GM12878 (cell line): ENCODE results near the gene PCBP4. TPM values are rescaled to one million over a fixed set of nuclear protein-coding genes. Genes with fewer than 3 reads are reported as not detected.

ENCODE experiments used
- ATAC-seq: fragments of 200-7000 bp; cut with Tn5 transposase; 3 replicates; pipeline ENCODE4 v1.9.1; 2020; ENCODE audit warnings: mild to moderate bottlenecking, moderate library complexity
- BruUV-seq: library from RNA; stranded (reverse); fragments of 400-500 nt; replicated peaks from 2 replicates; lab custom pipeline; 2021; lab: Mats Ljungman, UMichigan
- CTCF ChIA-PET: fragments of 300-600 bp; sonication (Branson Sonifier 250); formaldehyde crosslinking; extraction: SDS; loops from one replicate; lab custom pipeline; 2021; ENCODE audit warnings: inconsistent platforms; lab: Yijun Ruan, JAX
- POLR2A ChIA-PET: fragments of 350-600 bp; formaldehyde crosslinking; extraction: SDS; loops from one replicate; lab custom pipeline; 2021; ENCODE audit warnings: inconsistent platforms; lab: Charles Lee
- RAD21 ChIA-PET: fragments of 300-600 bp; sonication (Branson Sonifier 250); formaldehyde crosslinking; loops from one replicate; lab custom pipeline; 2023; ENCODE audit warnings: antibody characterized with exemption; ENCODE audit not compliant: unreplicated experiment; lab: Charles Lee
- SMC1A ChIA-PET: fragments of 300-600 bp; sonication (Branson Sonifier 250); formaldehyde crosslinking; loops from one replicate; lab custom pipeline; 2023; ENCODE audit not compliant: unreplicated experiment, uncharacterized antibody; lab: Charles Lee
- DNase-seq: peaks from one replicate; pipeline ENCODE4 v3.0.0-alpha.2; 2011; ENCODE audit warnings: low read depth, low spot score
- FAIRE-seq: peaks from 3 replicates; lab custom pipeline; 2011; peaks lifted over from hg19 to GRCh38; lab: Jason Lieb, UNC
- H2AFZ ChIP-seq: 2 replicates; pipeline ENCODE4 v1.6.0; 2011; ENCODE audit warnings: low read depth, low read length, control low read depth; ENCODE audit not compliant: control insufficient read depth
- H3K27ac ChIP-seq: 2 replicates; pipeline ENCODE4 v1.5.1; 2011; ENCODE audit warnings: control low read depth; ENCODE audit not compliant: control insufficient read depth, insufficient read depth
- H3K27me3 ChIP-seq, 2 experiments: replicated peaks in 1 of 2; 2 replicates each; pipeline versions ENCODE4 v1.6.0 to v1.6.1; 2011; ENCODE audit warnings: low read length in 1 of 2; ENCODE audit not compliant: control insufficient read depth in 2 of 2, insufficient read depth in 2 of 2
- H3K36me3 ChIP-seq, 2 experiments: 2 replicates each; pipeline ENCODE4 v1.5.1; 2011; ENCODE audit warnings: low read length in 1 of 2; ENCODE audit not compliant: control insufficient read depth in 2 of 2, insufficient read depth in 2 of 2
- H3K4me1 ChIP-seq: 2 replicates; pipeline ENCODE4 v1.6.1; 2011; ENCODE audit warnings: mild to moderate bottlenecking, low read length, moderate library complexity, mixed read lengths; ENCODE audit not compliant: control insufficient read depth, insufficient read depth
- H3K4me2 ChIP-seq: 2 replicates; pipeline ENCODE4 v1.6.0; 2011; ENCODE audit warnings: control low read depth; ENCODE audit not compliant: control insufficient read depth, insufficient read depth
- H3K4me3 ChIP-seq: fragments of 200-600 bp; sonication (generic); 2 replicates; pipeline ENCODE4 v1.5.1; 2016
- H3K79me2 ChIP-seq: 2 replicates; pipeline ENCODE4 v1.6.0; 2011; ENCODE audit warnings: low read length; ENCODE audit not compliant: control insufficient read depth, insufficient read depth
- H3K9ac ChIP-seq: 2 replicates; pipeline ENCODE4 v1.8.0; 2011; ENCODE audit warnings: low read length, control low read depth, mixed read lengths; ENCODE audit not compliant: control insufficient read depth, insufficient read depth
- H3K9me3 ChIP-seq: replicated peaks from 3 replicates; pipeline ENCODE4 v1.5.1; 2011; ENCODE audit warnings: mild to moderate bottlenecking, low read length; ENCODE audit not compliant: control insufficient read depth, insufficient read depth
- H4K20me1 ChIP-seq: 2 replicates; pipeline ENCODE4 v1.6.0; 2011; ENCODE audit not compliant: control insufficient read depth, insufficient read depth
- BMI1 ChIP-seq: fragments of 450-650 bp; IDR thresholded peaks from 2 replicates; pipeline ENCODE4 v1.6.1; 2016; ENCODE audit warnings: mild to moderate bottlenecking, moderate library complexity, borderline replicate concordance
- ESRRA ChIP-seq: IDR thresholded peaks from 2 replicates; pipeline ENCODE4 v1.6.1; 2012; ENCODE audit warnings: mild to moderate bottlenecking, low read length, improper control_type of control experiment
- GABPA ChIP-seq: IDR thresholded peaks from 2 replicates; pipeline ENCODE4 v1.6.1; 2014; ENCODE audit warnings: antibody characterized with exemption, low read depth, mild to moderate bottlenecking, inconsistent platforms
- HDAC6 ChIP-seq: fragments of 200-600 bp; sonication (generic); IDR thresholded peaks from one replicate; pipeline ENCODE4 v1.8.0; 2017; ENCODE audit warnings: antibody characterized with exemption; ENCODE audit not compliant: unreplicated experiment
- MTA2 ChIP-seq: fragments of 450-650 bp; IDR thresholded peaks from 2 replicates; pipeline ENCODE4 v1.6.1; 2016; ENCODE audit warnings: low read depth, mild to moderate bottlenecking, moderate library complexity
- RCOR1 ChIP-seq: conservative IDR thresholded peaks from 2 replicates; pipeline ENCODE4 v1.6.1; 2012; ENCODE audit warnings: low read depth, low read length, improper control_type of control experiment
- SMAD5 ChIP-seq: IDR thresholded peaks from 2 replicates; pipeline ENCODE4 v1.6.1; 2016; ENCODE audit warnings: antibody characterized with exemption, low read depth
- WGBS: methylation state at CpG from one replicate; pipeline ENCODE4 v1.1.6; 2016; ENCODE audit warnings: low lambda C conversion rate; ENCODE audit not compliant: insufficient replicate concordance, insufficient coverage; ENCODE audit errors: missing lambda C conversion rate; 5-methylcytosine and 5-hydroxymethylcytosine counted together
- in situ Hi-C: fragments of 300-500 bp; cut with MboI; formaldehyde crosslinking; loops from 9 replicates; pipeline ENCODE4 v1.14.3; 2018; ENCODE audit warnings: mixed read lengths
- intact Hi-C: fragments of 100-400 bp; cut with micrococcal nuclease; formaldehyde crosslinking; loops from one replicate; pipeline ENCODE4 v1.14.2; 2022; ENCODE audit not compliant: unreplicated experiment
- polyA plus RNA-seq, 11 experiments: library from polyadenylated mRNA; depleted of rRNA in 4 of 11; unstranded in 6 of 11; stranded (reverse) in 5 of 11; fragments of >200 nt; fragmentation: Nextera tagmentation in 4 of 11; fragmentation: Illumina TruSeq in 1 of 11; extraction: Ambion mirVana in 4 of 11; extraction: Trizol in 1 of 11; gene quantifications; 1 replicate in 1 of 11; 2 replicates in 10 of 11; pipeline versions ENCODE4 v1.2.1 to v1.2.3, GENCODE V29; 2011 to 2016; ENCODE audit warnings: inconsistent platforms in 2 of 11, missing spikeins in 2 of 11, low read depth in 1 of 11
- total RNA-seq, 4 experiments: library from RNA; depleted of rRNA in 3 of 4; stranded (reverse); fragments of >200 nt in 3 of 4; fragmentation: Illumina TruSeq in 1 of 4; extraction: Trizol in 1 of 4; gene quantifications; 2 replicates each; pipeline versions ENCODE4 v1.2.1 to v1.2.3, GENCODE V29; 2013 to 2021
- TF ChIP-seq, protein P1 (sequence below): fragments of 150-350 bp; IDR thresholded peaks from 2 replicates; pipeline ENCODE4 v1.6.1; 2014; ENCODE audit warnings: mild to moderate bottlenecking, low read depth, low read length
- TF ChIP-seq, protein P2 (sequence below): fragments of 150-350 bp; IDR thresholded peaks from 2 replicates; pipeline ENCODE4 v1.6.1; 2016; ENCODE audit warnings: low read depth, low read length
- TF ChIP-seq, protein P3 (sequence below): fragments of 450-650 bp; IDR thresholded peaks from 2 replicates; pipeline ENCODE4 v1.6.1; 2017; ENCODE audit warnings: borderline replicate concordance
- TF ChIP-seq, protein P4 (sequence below): fragments of 450-650 bp; IDR thresholded peaks from 2 replicates; pipeline ENCODE4 v1.6.1; 2016; ENCODE audit warnings: mild to moderate bottlenecking, moderate library complexity, borderline replicate concordance

The PCBP4 gene
- total and polyA plus RNA-seq, 10 of the 15 experiments (the other 5 are each of a cell fraction or from before 2014, with no cell fraction given), result 0.05 to 14.5 (median 4.2) TPM

DNA sequence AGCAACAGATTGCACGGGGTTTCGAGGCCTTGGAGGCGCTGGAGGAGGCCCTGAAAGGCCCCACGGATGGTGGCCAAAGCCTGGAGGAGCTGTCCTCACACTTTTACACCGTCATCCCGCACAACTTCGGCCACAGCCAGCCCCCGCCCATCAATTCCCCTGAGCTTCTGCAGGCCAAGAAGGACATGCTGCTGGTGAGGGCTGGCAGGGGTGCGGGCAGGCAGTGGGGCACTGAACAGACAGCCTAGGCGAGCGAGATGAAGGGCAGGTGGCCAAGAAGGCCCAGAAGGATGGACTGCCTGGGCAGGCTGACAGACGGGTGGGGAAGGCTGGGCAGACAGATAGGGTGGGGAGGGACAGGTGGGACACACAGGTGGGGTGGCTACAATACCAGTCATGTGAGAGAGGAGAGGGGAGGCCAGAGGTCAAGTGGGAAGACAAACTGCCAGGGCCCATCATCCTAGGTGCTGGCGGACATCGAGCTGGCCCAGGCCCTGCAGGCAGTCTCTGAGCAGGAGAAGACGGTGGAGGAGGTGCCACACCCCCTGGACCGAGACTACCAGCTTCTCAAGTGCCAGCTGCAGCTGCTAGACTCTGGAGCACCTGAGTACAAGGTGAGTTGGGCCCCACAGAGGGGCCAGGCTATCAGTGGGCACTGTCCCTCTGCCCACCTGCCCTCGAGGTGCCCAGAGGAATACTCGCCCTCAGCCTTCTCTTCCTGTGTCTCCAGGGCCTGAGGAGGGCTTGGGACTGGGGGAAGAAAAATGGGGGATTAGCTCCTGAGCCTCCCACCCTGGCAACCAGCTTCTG, 22.0 kb downstream of the PCBP4 start:
- H3K27me3 ChIP-seq, result no peaks in the 10 kb centered on the region
- ChIA-PET POLR2A (interaction anchor here (0.7 kb wide), 1 partner anchor 512 kb away, joined by 4 read pairs; no protein-coding TSS in a partner anchor), CTCF (interaction anchor here (4.8 kb wide), 1 partner anchor 29 kb away, joined by 79 read pairs; the partner anchor contains the start of genes ABHD14A and ABHD14B), RAD21 (no interaction called here), SMC1A (no interaction called here)
- H3K9me3 ChIP-seq, result no peaks in the 10 kb centered on the region
- no peak overlapping the region for H3K9ac ChIP-seq
- H3K4me2 ChIP-seq, result no peak overlapping the region
- H2AFZ ChIP-seq, result no peak overlapping the region
- H3K27ac ChIP-seq, result no peak overlapping the region
- DNase-seq, result no peak
- TF ChIP-seq, protein P1, sequence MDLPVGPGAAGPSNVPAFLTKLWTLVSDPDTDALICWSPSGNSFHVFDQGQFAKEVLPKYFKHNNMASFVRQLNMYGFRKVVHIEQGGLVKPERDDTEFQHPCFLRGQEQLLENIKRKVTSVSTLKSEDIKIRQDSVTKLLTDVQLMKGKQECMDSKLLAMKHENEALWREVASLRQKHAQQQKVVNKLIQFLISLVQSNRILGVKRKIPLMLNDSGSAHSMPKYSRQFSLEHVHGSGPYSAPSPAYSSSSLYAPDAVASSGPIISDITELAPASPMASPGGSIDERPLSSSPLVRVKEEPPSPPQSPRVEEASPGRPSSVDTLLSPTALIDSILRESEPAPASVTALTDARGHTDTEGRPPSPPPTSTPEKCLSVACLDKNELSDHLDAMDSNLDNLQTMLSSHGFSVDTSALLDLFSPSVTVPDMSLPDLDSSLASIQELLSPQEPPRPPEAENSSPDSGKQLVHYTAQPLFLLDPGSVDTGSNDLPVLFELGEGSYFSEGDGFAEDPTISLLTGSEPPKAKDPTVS, result no peak
- TF ChIP-seq, protein P2, sequence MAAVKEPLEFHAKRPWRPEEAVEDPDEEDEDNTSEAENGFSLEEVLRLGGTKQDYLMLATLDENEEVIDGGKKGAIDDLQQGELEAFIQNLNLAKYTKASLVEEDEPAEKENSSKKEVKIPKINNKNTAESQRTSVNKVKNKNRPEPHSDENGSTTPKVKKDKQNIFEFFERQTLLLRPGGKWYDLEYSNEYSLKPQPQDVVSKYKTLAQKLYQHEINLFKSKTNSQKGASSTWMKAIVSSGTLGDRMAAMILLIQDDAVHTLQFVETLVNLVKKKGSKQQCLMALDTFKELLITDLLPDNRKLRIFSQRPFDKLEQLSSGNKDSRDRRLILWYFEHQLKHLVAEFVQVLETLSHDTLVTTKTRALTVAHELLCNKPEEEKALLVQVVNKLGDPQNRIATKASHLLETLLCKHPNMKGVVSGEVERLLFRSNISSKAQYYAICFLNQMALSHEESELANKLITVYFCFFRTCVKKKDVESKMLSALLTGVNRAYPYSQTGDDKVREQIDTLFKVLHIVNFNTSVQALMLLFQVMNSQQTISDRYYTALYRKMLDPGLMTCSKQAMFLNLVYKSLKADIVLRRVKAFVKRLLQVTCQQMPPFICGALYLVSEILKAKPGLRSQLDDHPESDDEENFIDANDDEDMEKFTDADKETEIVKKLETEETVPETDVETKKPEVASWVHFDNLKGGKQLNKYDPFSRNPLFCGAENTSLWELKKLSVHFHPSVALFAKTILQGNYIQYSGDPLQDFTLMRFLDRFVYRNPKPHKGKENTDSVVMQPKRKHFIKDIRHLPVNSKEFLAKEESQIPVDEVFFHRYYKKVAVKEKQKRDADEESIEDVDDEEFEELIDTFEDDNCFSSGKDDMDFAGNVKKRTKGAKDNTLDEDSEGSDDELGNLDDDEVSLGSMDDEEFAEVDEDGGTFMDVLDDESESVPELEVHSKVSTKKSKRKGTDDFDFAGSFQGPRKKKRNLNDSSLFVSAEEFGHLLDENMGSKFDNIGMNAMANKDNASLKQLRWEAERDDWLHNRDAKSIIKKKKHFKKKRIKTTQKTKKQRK, result no peak
- TF ChIP-seq HDAC6 (no peak), RCOR1 (no peak), GABPA (no peak), BMI1 (no peak), MTA2 (no peak), ESRRA (no peak), SMAD5 (no peak)
- TF ChIP-seq, protein P3, sequence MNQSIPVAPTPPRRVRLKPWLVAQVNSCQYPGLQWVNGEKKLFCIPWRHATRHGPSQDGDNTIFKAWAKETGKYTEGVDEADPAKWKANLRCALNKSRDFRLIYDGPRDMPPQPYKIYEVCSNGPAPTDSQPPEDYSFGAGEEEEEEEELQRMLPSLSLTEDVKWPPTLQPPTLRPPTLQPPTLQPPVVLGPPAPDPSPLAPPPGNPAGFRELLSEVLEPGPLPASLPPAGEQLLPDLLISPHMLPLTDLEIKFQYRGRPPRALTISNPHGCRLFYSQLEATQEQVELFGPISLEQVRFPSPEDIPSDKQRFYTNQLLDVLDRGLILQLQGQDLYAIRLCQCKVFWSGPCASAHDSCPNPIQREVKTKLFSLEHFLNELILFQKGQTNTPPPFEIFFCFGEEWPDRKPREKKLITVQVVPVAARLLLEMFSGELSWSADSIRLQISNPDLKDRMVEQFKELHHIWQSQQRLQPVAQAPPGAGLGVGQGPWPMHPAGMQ, result no peak
- TF ChIP-seq, protein P4, sequence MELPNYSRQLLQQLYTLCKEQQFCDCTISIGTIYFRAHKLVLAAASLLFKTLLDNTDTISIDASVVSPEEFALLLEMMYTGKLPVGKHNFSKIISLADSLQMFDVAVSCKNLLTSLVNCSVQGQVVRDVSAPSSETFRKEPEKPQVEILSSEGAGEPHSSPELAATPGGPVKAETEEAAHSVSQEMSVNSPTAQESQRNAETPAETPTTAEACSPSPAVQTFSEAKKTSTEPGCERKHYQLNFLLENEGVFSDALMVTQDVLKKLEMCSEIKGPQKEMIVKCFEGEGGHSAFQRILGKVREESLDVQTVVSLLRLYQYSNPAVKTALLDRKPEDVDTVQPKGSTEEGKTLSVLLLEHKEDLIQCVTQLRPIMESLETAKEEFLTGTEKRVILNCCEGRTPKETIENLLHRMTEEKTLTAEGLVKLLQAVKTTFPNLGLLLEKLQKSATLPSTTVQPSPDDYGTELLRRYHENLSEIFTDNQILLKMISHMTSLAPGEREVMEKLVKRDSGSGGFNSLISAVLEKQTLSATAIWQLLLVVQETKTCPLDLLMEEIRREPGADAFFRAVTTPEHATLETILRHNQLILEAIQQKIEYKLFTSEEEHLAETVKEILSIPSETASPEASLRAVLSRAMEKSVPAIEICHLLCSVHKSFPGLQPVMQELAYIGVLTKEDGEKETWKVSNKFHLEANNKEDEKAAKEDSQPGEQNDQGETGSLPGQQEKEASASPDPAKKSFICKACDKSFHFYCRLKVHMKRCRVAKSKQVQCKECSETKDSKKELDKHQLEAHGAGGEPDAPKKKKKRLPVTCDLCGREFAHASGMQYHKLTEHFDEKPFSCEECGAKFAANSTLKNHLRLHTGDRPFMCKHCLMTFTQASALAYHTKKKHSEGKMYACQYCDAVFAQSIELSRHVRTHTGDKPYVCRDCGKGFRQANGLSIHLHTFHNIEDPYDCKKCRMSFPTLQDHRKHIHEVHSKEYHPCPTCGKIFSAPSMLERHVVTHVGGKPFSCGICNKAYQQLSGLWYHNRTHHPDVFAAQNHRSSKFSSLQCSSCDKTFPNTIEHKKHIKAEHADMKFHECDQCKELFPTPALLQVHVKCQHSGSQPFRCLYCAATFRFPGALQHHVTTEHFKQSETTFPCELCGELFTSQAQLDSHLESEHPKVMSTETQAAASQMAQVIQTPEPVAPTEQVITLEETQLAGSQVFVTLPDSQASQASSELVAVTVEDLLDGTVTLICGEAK, result no peak
- FAIRE-seq, result no peak
- no TSS peak for BruUV-seq
- no peak for ATAC-seq
- H3K4me3 ChIP-seq, result no peak overlapping the region
- peaks cover 20% of the 10 kb centered on the region for H3K79me2 ChIP-seq
- 97% methylated on average over 17 of the region's 18 CpGs for WGBS
- intact Hi-C loops (no loop called here), in situ Hi-C loops (no loop called here)
- no peaks in the 10 kb centered on the region for H4K20me1 ChIP-seq
- peaks cover 11% of the 10 kb centered on the region for H3K4me1 ChIP-seq
- H3K36me3 ChIP-seq, result peaks cover 0 to 2% of the 10 kb centered on the region in 2 experiments; a peak in 1 of 4 replicates
